AG10803 (cell line): Measurements from ENCODE around the gene CDC25B.

Source experiments
- DNase-seq: peaks from one replicate; pipeline ENCODE4 v3.0.0; 2010; ENCODE audit warnings: low read depth
- H3K4me3 ChIP-seq: 2 replicates; pipeline ENCODE4 v1.5.1; 2011; ENCODE audit warnings: mild to moderate bottlenecking, low read length, control low read depth
- CTCF ChIP-seq: conservative IDR thresholded peaks from 2 replicates; pipeline ENCODE4 v1.5.1; 2011; ENCODE audit warnings: mild to moderate bottlenecking, low read length, control low read depth, inconsistent platforms

The CDC25B gene

GRCh38 chr20:3782597-3782996 is 13.5 kb upstream of the CDC25B start:
- TF ChIP-seq CTCF = no peak
- DNase-seq = no peak
- H3K4me3 ChIP-seq = no peak overlapping the region

GRCh38 chr20:3783068-3783489 is 13.0 kb upstream of the CDC25B start:
- no peak overlapping the region for H3K4me3 ChIP-seq
- no peak for TF ChIP-seq CTCF
- no peak for DNase-seq

GRCh38 chr20:3783511-3784195 is 12.5 kb upstream of the CDC25B start:
- H3K4me3 ChIP-seq = no peak overlapping the region; the same call in 1 of the 2 replicates
- DNase-seq = no peak
- TF ChIP-seq CTCF = no peak

GRCh38 chr20:3784216-3784853 is 11.8 kb upstream of the CDC25B start:
- no peak for TF ChIP-seq CTCF
- H3K4me3 ChIP-seq = peak overlapping the region; percentile 80
- DNase-seq = no peak

GRCh38 chr20:3784863-3785239 is 11.3 kb upstream of the CDC25B start:
- H3K4me3 ChIP-seq = peak overlapping the region; percentile 80
- no peak for TF ChIP-seq CTCF
- DNase-seq = no peak

- DNase-seq = peak; percentile 24
- no peak for TF ChIP-seq CTCF
- H3K4me3 ChIP-seq = peak overlapping the region; percentile 80
Measured at GRCh38 chr20:3785240-3786125, 10.6 kb upstream of the CDC25B start.
